GM19397 (cell line): ENCODE measurements around the gene PCDHGA4.
"Not testable (repeated sequence)": the region's sequence is repeated elsewhere in the genome, so short reads cannot be mapped to it uniquely, and the experiment has no call there.

Source experiments
- ATAC-seq: cut with Tn5 transposase; IDR thresholded peaks from one replicate; pipeline ENCODE4 v1.9.1; 2021; ENCODE audit warnings: mild to moderate bottlenecking, moderate library complexity; ENCODE audit not compliant: unreplicated experiment

PCDHGA4 gene

DNA sequence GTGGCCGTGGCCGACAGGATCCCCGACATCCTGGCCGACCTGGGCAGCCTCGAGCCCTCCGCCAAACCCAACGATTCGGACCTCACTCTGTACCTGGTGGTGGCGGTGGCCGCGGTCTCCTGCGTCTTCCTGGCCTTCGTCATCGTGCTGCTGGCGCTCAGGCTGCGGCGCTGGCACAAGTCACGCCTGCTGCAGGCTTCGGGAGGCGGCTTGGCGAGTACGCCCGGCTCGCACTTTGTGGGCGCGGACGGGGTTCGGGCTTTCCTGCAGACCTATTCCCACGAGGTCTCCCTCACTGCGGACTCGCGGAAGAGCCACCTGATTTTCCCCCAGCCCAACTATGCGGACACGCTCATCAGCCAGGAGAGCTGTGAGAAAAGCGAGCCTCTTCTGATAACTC, 8.8 kb upstream of the PCDHGA4 start:
- not testable (repeated sequence) for ATAC-seq

DNA sequence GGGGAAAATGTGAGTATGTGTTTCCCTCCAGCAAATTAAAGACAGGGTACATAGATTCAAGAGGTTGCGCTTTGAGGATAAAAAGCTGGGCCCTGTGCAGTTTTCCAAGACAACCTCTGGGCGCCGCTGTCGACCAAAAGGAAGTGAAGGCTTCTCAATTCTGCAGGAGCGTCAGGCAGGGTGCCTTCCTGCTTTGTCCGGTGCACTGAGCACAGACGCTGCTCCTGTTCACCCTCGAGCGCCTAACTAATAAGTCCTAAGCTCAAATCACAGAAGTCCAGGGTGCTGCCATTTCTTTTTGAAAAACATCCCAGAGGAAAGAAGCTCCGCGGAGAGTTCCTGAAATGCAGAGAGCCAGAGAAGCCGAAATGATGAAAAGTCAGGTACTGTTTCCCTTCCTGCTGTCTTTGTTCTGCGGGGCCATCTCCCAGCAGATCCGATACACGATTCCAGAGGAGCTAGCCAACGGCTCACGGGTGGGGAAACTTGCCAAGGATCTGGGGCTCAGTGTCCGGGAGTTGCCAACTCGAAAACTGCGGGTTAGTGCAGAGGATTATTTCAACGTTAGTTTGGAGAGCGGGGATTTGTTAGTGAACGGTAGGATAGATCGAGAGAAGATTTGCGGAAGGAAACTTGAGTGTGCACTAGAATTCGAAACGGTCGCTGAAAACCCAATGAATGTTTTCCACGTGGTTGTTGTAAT, 4.8 kb upstream of the PCDHGA4 start, which contains the start of gene PCDHGB1:
PCDHGB1 (plus strand) TSS at position 183 of the 703 bp plus-strand sequence; CDS start at position 345, 162 bp downstream.
- ATAC-seq = peak; percentile 72

DNA sequence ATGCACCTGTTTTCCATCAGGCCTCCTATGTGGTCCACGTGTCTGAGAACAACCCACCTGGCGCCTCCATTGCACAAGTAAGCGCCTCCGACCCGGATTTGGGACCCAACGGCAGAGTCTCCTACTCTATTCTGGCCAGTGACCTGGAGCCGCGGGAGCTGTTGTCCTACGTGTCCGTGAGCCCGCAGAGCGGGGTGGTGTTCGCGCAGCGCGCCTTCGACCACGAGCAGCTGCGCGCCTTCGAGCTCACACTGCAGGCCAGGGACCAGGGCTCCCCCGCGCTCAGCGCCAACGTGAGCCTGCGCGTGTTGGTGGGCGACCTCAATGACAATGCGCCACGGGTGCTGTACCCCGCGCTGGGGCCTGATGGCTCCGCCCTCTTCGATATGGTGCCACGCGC, 3.2 kb upstream of the PCDHGA4 start:
- no peak for ATAC-seq

DNA sequence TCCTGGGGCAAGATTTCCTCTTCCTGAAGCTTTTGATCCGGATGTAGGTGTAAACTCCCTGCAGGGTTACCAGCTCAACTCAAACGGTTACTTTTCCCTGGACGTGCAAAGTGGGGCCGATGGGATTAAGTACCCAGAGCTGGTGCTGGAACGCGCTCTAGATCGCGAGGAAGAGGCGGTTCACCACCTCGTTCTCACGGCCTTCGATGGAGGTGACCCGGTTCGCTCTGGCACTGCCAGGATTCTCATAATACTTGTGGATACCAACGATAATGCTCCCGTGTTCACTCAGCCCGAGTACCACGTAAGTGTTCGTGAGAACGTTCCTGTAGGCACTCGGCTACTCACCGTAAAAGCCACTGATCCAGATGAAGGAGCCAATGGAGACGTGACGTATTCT, 820 bp downstream of the PCDHGA4 start:
- no peak for ATAC-seq

DNA sequence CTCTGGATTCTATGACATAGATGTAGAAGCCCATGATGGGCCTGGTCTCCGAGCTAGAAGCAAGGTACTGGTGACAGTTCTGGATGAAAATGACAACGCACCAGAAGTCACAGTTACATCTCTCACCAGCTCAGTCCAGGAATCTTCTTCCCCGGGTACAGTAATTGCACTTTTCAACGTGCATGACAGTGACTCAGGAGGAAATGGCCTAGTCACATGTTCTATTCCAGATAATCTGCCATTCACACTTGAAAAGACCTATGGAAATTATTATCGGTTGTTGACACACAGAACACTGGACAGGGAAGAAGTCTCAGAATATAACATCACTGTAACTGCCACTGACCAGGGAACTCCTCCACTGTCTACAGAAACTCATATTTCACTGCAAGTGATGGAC, 1.3 kb downstream of the PCDHGA4 start:
- no peak for ATAC-seq

DNA sequence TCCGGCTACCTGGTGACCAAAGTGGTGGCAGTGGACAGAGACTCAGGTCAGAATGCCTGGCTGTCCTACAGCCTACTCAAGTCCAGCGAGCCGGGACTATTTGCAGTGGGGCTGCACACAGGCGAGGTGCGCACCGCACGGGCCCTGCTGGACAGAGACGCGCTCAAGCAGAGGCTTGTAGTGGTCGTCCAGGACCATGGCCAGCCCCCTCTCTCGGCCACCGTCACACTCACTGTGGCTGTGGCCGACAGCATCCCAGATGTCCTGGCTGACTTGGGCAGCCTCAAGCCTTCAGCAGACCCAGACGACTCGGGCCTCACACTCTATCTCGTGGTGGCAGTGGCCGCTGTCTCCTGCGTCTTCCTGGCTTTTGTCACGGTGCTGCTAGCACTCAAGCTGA, 2.1 kb downstream of the PCDHGA4 start:
- no peak for ATAC-seq

DNA sequence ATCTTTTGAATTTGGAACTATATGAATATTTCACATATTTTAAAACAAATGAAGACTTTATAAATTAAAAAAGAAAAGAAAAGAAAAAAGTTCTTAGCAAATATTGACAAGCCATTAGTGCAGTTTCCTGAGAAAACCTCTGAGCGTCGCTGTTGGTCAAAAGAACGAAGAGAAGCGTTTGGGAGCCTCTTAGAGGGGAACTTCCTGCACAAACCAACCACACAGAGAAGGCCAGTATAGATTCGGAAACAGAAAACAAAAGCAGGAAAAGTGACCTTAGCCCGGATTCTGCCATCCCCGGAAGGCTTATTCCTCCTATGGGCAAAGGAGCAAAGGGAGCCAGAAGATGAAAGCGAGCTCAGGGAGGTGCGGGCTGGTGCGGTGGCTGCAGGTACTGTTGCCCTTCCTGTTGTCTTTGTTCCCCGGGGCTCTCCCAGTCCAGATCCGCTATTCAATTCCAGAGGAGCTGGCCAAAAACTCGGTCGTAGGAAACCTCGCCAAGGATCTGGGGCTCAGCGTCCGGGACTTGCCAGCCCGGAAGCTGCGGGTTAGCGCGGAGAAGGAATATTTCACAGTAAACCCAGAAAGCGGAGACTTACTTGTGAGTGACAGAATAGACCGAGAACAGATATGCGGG, 5.1 kb downstream of the PCDHGA4 start, which contains the start of gene PCDHGB2:
PCDHGB2 (plus strand) TSS at position 205 of the 637 bp plus-strand sequence; CDS start at position 347, 142 bp downstream.
- no peak for ATAC-seq

DNA sequence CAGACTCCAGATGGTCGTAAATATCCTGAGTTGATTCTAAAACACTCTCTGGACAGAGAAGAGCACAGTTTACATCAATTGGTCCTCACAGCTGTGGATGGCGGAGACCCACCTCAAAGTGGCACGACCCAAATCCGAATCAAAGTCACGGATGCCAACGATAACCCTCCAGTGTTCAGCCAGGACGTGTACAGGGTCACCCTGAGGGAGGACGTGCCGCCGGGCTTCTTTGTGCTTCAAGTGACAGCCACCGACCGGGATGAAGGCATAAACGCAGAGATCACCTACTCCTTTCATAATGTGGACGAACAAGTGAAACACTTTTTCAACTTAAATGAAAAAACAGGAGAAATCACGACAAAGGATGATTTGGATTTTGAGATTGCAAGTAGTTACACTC, 5.9 kb downstream of the PCDHGA4 start:
- no peak for ATAC-seq

DNA sequence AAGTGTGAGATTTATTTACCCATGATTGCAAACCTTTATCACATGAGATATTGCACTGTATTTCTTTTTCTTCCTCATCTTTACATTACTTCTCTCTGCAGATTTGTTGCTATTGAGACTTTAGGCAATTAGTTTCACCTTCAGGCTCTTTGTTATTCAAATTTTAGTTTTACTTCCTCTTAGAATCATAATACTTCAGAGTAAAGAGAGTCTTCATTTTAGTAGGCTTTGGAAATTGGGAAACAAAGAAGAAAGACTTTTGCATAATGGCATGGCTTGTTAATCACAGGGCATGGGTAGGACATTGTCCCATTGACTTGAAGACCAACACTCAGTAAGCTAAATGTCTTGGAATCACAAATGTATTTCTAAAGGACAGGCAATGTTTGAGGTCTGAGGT, 7.9 kb downstream of the PCDHGA4 start:
- no peak for ATAC-seq

DNA sequence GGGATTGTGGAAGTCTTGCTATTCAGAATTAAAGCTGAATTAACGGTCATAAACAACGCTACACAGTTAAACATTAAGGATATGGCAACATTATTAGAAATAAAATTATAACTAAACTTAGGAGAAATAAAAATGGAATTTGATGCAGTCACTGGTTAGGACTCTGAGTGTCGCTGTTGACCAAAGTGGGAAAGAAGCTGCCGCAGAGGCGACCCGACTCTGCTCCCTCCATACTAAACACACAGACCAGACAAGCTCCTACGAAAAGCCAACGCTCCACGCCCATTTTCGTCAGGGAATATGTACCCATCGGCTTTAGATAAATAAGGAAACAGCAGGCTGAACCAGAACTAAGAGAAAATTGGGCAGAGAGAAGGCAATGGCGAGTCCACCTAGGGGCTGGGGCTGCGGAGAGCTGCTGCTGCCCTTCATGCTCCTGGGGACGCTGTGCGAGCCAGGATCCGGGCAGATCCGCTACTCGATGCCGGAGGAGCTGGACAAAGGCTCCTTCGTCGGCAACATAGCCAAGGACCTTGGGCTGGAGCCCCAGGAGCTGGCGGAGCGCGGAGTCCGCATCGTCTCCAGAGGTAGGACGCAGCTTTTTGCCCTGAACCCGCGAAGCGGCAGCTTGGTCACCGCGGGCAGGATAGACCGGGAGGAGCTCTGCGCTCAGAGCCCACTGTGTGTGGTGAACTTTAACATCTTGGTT, 9.3 kb downstream of the PCDHGA4 start, which contains the start of gene PCDHGA5:
PCDHGA5 (plus strand) TSS at position 211 of the 709 bp plus-strand sequence; CDS start at position 380, 169 bp downstream.
- no peak for ATAC-seq

DNA sequence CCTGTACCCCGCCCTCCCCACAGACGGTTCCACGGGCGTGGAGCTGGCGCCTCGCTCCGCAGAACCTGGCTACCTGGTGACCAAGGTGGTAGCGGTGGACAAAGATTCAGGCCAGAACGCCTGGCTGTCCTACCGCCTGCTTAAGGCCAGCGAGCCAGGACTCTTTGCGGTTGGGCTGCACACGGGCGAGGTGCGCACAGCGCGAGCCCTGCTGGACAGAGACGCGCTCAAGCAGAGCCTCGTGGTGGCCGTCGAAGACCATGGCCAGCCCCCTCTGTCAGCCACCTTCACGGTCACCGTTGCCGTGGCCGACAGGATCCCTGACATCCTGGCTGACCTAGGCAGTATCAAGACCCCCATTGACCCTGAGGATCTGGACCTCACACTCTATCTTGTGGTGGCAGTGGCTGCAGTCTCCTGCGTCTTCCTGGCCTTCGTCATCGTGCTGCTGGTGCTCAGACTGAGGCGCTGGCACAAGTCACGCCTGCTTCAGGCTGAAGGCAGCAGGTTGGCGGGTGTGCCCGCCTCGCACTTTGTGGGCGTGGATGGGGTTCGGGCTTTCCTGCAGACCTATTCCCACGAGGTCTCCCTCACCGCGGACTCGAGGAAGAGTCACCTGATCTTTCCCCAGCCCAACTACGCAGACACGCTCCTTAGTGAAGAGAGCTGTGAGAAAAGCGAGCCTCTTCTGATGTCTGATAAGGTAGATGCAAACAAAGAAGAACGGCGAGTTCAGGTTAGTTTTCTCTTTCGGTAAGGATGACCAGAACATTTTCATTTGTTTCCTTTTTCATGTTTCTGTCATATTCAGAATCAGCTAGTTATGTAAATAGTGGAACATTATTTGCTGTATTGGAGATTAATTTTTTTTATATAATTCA, 11.4 kb downstream of the PCDHGA4 start:
- no peak for ATAC-seq

DNA sequence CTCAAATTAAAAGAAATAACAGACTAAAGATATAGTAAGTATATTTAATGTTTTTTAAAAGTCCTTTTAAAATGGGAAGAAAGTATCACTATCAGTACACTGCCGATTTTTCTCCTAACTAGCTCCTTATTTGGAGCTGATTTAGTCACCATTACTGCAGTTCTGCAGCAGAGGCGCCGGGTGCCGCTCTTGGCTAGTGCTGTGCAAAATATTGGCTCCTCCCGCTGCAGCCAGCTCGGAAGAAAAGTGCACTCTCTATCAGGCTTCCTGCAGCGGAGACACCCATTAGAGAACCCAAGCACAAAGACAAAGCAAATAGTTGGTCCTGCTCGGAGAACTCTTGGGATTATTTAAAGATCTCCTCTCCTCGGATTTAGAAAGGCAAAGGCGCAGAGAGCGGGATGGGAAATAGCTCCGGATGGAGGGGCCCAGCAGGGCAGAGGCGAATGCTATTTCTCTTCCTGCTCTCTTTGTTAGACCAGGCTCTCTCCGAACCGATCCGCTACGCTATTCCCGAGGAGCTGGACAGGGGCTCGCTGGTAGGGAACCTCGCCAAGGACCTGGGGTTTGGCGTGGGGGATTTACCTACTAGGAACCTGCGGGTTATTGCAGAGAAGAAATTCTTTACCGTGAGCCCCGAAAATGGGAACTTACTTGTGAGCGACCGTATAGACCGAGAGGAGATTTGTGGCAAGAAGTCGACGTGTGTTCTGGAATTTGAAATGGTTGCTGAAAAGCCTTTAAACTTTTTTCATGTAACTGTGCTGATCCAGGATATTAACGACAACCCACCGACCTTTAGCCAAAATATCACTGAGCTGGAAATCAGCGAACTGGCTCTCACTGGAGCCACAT, 15.4 kb downstream of the PCDHGA4 start, which contains the start of gene PCDHGB3:
PCDHGB3 (plus strand) TSS at position 249 of the 855 bp plus-strand sequence; CDS start at position 402, 153 bp downstream.
- no peak for ATAC-seq

DNA sequence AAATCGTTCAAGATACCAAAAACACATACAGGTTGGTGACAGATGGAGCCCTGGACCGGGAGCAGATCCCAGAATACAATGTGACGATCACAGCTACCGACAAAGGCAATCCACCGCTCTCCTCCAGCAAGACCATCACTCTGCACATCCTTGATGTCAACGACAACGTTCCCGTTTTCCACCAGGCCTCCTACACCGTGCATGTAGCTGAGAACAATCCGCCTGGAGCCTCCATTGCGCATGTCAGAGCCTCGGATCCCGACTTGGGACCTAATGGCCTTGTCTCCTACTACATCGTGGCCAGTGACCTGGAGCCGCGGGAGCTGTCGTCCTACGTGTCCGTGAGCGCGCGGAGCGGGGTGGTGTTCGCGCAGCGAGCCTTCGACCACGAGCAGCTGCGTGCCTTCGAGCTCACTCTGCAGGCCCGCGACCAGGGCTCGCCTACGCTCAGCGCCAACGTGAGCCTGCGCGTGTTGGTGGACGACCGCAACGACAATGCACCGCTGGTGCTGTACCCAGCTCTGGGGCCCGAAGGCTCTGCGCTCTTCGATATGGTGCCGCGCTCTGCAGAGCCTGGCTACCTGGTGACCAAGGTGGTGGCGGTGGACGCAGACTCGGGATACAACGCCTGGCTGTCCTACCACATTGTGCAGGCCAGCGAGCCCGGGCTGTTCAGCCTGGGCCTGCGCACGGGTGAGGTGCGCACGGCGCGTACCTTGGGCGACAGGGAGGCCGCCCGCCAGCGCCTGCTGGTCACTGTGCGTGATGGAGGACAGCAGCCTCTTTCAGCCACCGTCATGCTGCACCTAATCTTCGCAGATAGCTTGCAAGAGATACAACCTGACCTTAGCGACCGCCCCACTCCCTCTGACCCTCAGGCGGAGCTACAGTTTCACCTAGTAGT, 17.0 kb downstream of the PCDHGA4 start:
- no peak for ATAC-seq

DNA sequence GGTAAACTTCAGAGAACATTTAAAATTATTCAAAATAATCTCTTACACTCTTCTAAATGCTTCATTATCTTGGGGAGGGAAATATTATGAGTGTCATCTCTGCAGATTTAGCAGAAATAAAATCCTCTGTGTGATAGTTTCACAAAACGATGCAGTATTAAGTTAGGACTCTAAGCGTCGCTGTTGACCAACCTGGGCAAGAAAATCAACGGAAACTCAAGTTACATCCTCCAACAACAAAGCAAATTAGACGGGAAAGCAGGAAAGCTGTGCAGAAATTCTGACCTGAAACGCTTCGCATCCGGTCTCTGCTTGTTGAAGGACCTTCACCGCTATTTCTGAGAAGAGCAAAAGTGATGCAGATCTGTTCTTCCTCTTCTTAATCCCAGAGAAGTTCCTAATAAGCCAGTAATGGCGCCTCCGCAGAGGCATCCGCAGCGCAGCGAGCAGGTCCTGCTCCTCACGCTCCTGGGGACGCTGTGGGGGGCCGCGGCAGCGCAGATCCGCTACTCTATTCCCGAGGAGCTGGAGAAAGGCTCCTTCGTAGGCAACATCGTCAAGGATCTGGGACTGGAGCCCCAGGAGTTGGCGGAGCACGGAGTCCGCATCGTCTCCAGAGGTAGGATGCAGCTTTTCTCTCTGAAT, 19.0 kb downstream of the PCDHGA4 start, which contains the start of gene PCDHGA6:
PCDHGA6 (plus strand) TSS at position 219 of the 645 bp plus-strand sequence; CDS start at position 412, 193 bp downstream.
- ATAC-seq = no peak

DNA sequence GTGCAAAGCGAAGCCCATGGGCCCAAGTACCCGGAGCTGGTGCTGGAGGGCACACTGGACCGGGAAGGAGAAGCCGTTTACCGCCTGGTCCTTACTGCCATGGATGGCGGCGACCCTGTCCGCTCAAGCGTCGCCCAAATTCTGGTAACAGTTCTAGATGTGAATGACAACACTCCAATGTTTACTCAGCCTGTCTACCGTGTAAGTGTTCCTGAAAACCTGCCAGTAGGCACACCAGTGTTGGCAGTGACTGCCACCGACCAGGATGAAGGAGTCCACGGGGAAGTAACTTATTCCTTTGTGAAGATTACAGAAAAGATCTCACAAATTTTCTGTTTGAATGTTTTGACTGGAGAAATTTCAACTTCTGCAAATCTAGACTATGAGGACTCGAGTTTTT, 19.8 kb downstream of the PCDHGA4 start:
- ATAC-seq = no peak

DNA sequence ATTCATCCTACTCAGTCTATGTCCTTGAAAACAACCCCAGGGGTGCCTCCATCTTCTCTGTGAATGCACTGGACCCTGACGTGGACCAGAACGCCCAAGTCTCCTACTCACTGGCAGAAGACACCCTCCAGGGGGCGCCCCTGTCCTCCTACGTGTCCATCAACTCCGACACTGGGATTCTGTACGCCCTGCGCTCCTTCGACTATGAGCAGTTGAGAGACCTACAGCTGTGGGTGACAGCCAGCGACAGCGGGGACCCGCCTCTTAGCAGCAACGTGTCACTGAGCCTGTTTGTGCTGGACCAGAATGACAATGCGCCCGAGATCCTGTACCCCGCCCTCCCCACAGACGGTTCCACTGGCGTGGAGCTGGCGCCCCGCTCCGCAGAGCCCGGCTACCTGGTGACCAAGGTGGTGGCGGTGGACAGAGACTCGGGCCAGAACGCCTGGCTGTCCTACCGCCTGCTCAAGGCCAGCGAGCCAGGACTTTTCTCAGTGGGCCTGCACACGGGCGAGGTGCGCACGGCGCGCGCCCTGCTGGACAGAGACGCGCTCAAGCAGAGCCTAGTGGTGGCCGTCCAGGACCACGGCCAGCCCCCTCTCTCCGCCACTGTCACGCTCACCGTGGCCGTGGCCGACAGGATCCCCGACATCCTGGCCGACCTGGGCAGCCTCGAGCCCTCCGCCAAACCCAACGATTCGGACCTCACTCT, 20.8 kb downstream of the PCDHGA4 start:
- ATAC-seq = not testable (repeated sequence)
